ENCODE data around the gene LRRC26. TPM values are rescaled to one million over a fixed set of nuclear protein-coding genes. Genes with fewer than 3 reads are reported as not detected.

Gene LRRC26
- 0.16 TPM in 1 of 2 replicates, not detected in the other for total RNA-seq

GRCh38 chr9:137169896-137170358 is at the start of gene LRRC26:
Gene LRRC26, minus strand, starts transcription at chr9:137170051. Its CDS starts 108 bp downstream, at chr9:137169943.

GRCh38 chr9:137205126-137206069 is 35.5 kb upstream of the LRRC26 start, which contains the start of the genes NDOR1 and TMEM203:
Gene NDOR1, plus strand, starts transcription at chr9:137205700. Its CDS starts 78 bp downstream, at chr9:137205778.
Gene TMEM203, minus strand, starts transcription at chr9:137205648. Its CDS starts 234 bp downstream, at chr9:137205414.

GRCh38 chr9:137200311-137201204 is 30.7 kb upstream of the LRRC26 start, which contains the start of gene TPRN:
Gene TPRN, minus strand, starts transcription at chr9:137200741. Its CDS starts 30 bp downstream, at chr9:137200711.

GRCh38 chr9:137188490-137189296 is 18.8 kb upstream of the LRRC26 start, which contains the start of the genes ANAPC2 and SSNA1:
Gene ANAPC2, minus strand, starts transcription at chr9:137188560. Its CDS starts 28 bp downstream, at chr9:137188532.
Gene SSNA1, plus strand, starts transcription at chr9:137188676. Its CDS starts 51 bp downstream, at chr9:137188727.

GRCh38 chr9:137138722-137139467 is 31.0 kb downstream of the LRRC26 start, which contains the start of gene GRIN1:
Gene GRIN1, plus strand, starts transcription at chr9:137139154. Its CDS starts 333 bp downstream, at chr9:137139487.

Other genes with a start within 250 kb of the LRRC26 start
- gene FBXW5, start 225.3 kb downstream of the LRRC26 start, total RNA-seq: 150 and 168 TPM in 2 replicates
- not detected in 2 replicates for gene C8G, start 224.8 kb downstream of the LRRC26 start, total RNA-seq
- gene LCN12, start 217.8 kb downstream of the LRRC26 start, total RNA-seq: 1.6 TPM in 1 of 2 replicates, not detected in the other
- gene PTGDS, start 192.5 kb downstream of the LRRC26 start, total RNA-seq: 4.2 and 463 TPM in 2 replicates
- gene LCNL1, start 187.1 kb downstream of the LRRC26 start, total RNA-seq: 2.5 TPM in 1 of 2 replicates, not detected in the other
- 49.2 and 65.2 TPM in 2 replicates for gene PAXX, start 177.6 kb downstream of the LRRC26 start, total RNA-seq
- gene CLIC3, start 173.5 kb downstream of the LRRC26 start, total RNA-seq: 16.5 and 47.4 TPM in 2 replicates
- 7.7 and 44.4 TPM in 2 replicates for gene ABCA2, start 141.8 kb downstream of the LRRC26 start, total RNA-seq
- gene FUT7, start 138.0 kb downstream of the LRRC26 start, total RNA-seq: not detected in 2 replicates
- gene NPDC1, start 123.9 kb downstream of the LRRC26 start, total RNA-seq: 44.0 and 65.8 TPM in 2 replicates
- not detected in 2 replicates for gene ENTPD2, start 116.0 kb downstream of the LRRC26 start, total RNA-seq
- gene SAPCD2, start 99.5 kb downstream of the LRRC26 start, total RNA-seq: 3.5 and 52.6 TPM in 2 replicates
- gene UAP1L1, start 92.5 kb downstream of the LRRC26 start, total RNA-seq: 6.4 and 13.4 TPM in 2 replicates
- gene MAN1B1, start 83.1 kb downstream of the LRRC26 start, total RNA-seq: 72.8 and 125 TPM in 2 replicates
- gene DPP7, start 55.3 kb downstream of the LRRC26 start, total RNA-seq: 65.3 and 87.8 TPM in 2 replicates
- 0.13 TPM in 1 of 2 replicates, not detected in the other for gene GRIN1, start 30.9 kb downstream of the LRRC26 start, total RNA-seq
- not detected in 2 replicates for gene TMEM210, start 2.0 kb upstream of the LRRC26 start, total RNA-seq
- 19.6 and 22.9 TPM in 2 replicates for gene ANAPC2, start 18.5 kb upstream of the LRRC26 start, total RNA-seq
- gene SSNA1, start 18.6 kb upstream of the LRRC26 start, total RNA-seq: 79.7 and 97.1 TPM in 2 replicates
- gene TPRN, start 30.7 kb upstream of the LRRC26 start, total RNA-seq: 9.5 and 9.6 TPM in 2 replicates
- 36.0 and 40.9 TPM in 2 replicates for gene TMEM203, start 35.6 kb upstream of the LRRC26 start, total RNA-seq
- 15.2 and 24.0 TPM in 2 replicates for gene NDOR1, start 35.6 kb upstream of the LRRC26 start, total RNA-seq
- gene RNF208, start 52.2 kb upstream of the LRRC26 start, total RNA-seq: 1.6 and 5.3 TPM in 2 replicates
- gene CYSRT1, start 55.1 kb upstream of the LRRC26 start, total RNA-seq: 0.49 and 2.9 TPM in 2 replicates
- 0.25 TPM in 1 of 2 replicates, not detected in the other for gene RNF224, start 57.5 kb upstream of the LRRC26 start, total RNA-seq
- gene SLC34A3, start 60.9 kb upstream of the LRRC26 start, total RNA-seq: not detected in 2 replicates
- gene TUBB4B, start 71.2 kb upstream of the LRRC26 start, total RNA-seq: 179 and 1,107 TPM in 2 replicates
- not detected in 2 replicates for gene STPG3, start 81.2 kb upstream of the LRRC26 start, total RNA-seq
- gene NELFB, start 85.3 kb upstream of the LRRC26 start, total RNA-seq: 56.2 and 81.0 TPM in 2 replicates
- 50.8 and 52.1 TPM in 2 replicates for gene TOR4A, start 107.7 kb upstream of the LRRC26 start, total RNA-seq
- 0.38 and 1.8 TPM in 2 replicates for gene NRARP, start 132.2 kb upstream of the LRRC26 start, total RNA-seq